Inflammatory macrophage treated with lipopolysaccharide for 4 hours (primary cell): ENCODE results near the gene CPNE8.

Experiments
- DNase-seq: peaks from one replicate; pipeline ENCODE4 v3.0.0-alpha.2; 2020

The CPNE8 gene

DNA sequence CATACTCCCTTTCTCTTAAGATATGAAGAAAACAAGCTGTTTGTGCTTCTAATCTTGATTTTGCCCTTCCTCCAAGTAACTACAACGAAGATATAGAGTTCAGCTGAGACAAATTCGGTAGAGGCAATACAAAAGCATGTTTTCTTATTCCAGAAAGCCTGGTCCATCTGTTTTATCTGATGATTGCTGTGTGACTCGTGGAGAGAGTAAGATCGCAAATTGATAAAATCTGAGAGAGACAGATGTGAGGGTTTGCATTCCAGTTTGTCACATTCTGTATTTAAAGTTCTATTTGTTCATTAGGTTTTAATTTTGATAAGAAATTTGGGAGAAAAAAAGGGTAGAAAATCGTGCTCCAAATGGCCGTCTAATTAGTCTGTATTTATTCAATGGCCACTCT lies 192.1 kb downstream of the CPNE8 start:
- no peak for DNase-seq

DNA sequence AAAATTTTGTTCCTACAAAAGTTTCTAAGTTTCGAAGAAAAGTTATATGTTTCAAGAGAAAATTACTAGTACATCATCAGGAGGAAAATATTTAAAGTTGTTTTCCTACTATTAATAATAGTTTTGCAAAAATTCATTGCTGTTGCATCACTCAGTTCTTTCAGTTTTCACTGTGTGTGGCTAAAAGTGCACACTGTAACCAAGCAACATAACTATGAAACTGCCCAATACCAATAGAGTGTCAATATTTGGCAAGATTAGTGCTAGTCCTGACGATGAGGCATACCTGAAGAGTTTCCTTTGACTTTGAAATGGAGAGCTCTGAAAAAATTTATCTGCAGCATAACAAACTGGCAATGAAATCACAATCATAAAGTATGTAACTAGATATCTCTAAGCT lies 194.3 kb downstream of the CPNE8 start:
- DNase-seq = no peak

DNA sequence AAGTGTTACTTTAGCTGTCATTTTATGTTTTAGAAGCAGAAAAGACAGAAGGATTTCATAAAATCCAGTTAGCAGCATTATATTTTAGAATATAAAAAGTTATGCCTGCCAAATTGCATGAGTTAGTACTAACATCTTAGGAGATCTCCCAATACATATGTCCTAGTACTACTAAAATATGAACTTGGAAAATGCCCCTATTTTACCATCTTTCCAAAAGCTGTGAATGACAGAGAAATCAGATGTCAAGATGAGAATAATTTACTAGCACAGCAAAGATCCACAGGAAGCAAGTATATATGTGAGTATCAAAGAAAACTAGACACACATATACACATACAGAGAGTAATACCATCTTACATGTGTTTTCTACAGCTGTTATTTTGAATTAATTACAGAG lies 196.9 kb downstream of the CPNE8 start:
- DNase-seq = no peak

DNA sequence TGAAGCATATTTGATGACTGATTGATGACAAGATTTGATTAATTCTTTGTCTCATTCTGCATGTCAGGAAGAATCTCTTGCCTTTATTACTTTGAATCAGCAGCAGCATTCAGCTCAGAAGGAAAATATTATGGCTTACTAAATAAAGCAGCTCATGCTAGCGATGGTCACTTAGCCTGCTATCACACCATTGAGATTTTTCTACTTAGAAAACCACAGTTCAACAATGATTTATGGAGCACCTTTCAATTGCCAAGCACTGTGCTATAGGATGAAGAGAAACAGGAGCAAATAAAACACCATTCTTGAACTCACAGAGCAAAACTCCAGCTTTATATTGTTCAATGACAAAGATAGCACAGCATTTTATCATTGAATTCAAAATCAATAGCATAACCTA lies 197.7 kb downstream of the CPNE8 start:
- no peak for DNase-seq

DNA sequence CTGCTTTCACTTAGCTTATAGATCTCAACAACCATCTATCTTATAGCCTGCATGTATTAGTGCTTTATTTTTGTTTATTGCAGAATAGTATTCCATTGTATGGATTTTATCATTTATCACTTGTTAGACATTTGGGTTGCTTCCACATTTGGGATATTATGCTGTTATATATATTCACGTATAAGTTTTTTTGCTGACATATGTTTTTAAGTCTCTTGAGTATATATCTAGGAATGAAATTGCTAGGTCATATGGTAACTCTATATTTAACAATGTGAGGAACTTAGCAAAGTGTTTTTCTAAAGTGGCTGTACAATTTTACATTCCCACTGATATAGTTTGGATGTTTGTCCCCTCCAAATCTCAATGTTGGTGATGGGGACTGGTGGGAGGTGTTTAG lies 208.1 kb downstream of the CPNE8 start:
- DNase-seq = no peak

DNA sequence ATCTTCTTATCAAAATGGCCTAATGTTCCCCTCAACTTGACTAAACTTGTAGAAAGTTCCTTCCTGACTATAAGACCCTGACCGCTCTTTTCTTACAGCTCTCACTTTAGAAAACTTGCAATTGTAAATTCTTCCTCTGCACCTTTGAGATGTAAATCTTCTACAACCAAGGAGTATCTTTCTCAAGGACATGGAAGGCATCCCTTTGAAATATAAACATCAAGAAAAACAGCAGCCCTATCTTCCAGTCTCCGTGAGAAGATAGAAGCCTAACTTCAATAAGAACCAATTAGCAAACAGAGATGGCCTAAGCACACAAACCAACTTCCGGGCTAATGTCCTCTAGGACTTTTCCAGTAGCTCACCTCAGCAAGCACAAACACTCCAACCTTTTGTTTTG lies 210.3 kb downstream of the CPNE8 start:
- no peak for DNase-seq

DNA sequence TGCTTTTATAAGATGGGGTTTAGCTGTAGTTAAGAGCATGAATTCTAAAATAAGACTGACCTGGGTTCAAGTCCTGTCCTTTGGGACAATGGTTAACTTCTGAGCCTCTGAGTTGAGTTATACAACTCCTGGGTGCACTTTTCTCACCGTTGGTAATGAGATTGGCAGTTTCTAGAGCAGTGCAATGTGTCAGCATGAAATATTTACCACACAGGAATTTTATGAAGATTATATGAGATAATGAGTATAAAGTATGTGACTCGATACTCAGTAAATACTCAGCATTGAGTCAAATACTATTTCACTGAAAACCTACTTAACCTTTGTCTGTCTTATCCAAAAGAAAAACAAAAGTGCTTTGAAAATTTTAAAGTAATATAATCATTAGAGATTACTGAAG lies 214.2 kb downstream of the CPNE8 start:
- DNase-seq = no peak

DNA sequence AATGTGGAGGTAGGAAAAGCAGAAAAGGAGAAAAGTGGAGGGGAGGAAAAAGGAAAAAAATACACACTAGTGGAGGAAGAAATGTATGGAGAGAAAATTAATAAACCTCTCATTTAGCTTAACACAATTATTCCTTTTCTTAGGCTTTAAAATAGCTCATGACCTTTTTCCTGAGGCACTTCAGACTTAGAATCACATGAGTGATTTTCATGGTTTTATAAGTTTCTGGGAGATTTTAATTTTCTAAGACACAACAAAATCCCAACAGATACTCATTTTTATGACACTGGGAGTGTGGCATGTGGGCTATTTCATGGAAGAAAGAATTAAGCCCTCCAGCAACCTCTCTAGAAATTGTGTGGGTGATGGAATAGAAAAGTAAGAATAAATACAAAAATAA lies 214.7 kb downstream of the CPNE8 start:
- no peak for DNase-seq

DNA sequence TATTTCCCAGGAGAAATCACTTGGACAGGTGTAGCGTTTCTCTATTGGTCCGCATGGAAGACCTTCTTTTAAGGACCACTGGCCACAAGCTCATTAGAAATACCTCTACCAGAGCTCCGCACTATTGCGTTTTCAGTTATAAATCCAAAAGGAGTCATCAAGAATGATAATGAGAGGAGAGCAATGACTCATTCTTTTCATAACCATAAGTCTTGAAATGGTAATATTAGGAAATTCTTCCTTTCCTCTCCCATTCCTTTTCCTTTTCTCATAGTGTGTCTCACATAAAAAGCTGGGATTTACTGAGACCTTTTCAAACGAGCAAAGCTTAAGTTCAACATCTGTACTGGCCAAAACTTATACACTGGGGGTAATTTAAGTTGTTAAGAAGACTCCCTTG lies 215.7 kb downstream of the CPNE8 start:
- DNase-seq = no peak

DNA sequence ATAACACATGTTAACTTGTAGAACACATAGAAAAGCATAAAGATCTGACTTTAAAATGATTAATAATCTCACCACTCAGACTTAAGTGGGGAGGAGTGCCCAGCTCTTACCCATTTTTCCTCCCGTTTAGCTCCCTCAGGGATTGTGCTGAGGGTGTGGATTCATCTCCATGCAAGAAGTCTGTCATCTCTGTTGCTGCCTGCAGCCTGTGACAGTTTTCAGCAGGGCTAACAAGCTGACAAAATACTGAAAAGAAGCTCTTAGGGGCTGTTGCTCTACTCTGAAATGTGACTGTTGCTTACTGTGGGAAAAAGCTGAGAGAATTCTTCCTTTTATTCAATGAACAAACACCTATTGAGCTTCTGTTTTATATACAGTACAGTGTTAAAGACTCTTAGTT lies 216.2 kb downstream of the CPNE8 start:
- DNase-seq = no peak

DNA sequence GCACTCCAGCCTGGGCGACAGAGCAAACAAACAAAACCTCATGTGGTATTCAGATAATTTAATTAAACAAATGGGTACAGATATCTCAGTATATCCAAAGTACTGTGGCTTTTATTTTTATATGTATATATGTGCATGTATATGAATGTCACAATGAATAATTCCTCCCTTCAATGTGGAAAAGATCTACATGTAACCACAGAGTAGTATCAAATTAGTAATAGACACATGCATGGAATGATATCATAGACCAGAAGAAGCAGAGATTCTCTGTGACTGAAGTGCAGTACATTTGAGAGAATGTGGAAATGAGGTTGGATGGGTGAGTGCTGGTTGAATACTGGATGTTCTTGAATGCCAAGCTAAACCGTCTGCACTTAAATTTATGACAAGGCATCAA lies 222.9 kb downstream of the CPNE8 start:
- no peak for DNase-seq

DNA sequence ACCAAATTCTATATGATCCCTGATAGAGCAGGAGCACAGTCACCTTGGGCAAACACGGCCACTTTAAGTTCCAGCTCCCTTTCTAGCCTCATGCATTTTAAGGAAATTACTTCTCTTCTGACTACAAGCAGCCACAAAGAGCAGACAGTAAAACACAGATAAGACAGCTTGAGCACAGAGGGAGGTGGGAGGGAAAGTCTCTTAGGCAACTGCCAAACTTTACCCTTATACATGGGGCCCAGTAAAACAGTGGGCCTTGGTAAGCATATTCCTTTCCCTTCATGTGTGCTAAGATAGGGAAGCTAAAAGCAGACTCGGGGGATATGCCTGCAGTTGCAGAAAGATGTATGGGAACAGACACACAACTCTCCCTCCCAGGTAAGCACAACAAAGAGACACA lies 235.9 kb downstream of the CPNE8 start:
- no peak for DNase-seq

DNA sequence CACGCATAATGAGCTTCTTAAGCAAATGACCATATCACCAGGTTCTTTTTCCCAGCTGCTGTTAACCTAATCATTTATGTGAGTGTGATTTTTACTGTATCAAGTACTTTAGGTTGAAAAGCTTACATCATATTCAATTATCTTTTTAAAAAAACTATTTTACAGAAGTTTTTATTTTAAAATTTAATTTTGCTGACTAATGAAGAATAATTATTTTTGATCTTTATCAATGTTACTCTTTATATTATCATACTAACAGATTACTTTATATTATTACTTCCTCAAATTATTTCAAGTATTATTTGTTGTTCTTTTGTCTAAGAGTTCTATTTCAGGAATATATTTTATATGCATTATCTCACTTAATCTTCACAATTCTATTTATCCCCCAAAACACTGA lies 236.3 kb downstream of the CPNE8 start:
- no peak for DNase-seq

DNA sequence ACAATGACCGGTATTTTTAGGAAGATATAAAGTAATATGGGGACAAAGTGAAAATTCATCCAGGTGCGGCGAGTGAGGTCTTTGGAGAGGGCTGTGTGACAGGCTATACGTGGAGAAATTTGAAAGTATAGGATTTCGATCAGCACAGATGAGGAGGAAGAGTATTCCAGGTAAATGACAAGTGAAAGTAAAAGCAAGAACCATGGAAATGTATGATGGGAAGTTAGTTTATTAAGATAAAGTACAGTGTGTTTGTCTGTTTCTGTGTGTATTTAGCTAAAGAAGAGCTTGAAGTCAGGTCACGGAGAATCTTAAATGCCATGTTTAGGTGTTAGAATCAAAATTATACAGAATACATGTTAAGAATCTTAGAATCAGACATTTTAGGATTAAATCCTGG lies 239.0 kb downstream of the CPNE8 start:
- no peak for DNase-seq

DNA sequence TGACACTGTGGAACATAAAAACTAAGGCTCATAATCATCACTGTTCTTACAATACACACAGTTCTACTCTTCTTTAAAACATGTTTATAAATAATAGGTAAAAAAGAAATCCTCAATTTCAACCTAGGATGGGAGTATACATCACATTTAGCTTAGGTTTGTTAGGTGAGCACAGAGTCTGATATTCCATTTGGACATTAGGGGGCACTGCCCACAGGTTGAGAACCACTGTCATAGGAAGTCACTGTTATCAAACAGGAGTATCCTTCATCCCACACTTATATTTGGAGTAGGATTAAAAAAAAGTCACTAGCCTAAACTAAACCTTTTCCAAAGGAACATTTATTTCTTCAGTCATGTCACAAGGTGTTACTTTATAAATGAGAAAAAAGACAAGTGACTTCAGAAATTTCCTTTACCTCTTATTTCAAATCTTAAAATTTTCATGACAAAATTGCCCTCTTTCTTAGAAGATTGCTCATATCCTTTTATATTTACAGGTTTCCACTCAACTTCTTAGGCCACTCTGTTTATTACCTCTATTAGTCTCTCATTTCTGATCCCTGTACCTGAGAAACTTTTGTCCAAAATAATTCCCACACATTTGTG lies 240.6 kb downstream of the CPNE8 start:
- DNase-seq = no peak

DNA sequence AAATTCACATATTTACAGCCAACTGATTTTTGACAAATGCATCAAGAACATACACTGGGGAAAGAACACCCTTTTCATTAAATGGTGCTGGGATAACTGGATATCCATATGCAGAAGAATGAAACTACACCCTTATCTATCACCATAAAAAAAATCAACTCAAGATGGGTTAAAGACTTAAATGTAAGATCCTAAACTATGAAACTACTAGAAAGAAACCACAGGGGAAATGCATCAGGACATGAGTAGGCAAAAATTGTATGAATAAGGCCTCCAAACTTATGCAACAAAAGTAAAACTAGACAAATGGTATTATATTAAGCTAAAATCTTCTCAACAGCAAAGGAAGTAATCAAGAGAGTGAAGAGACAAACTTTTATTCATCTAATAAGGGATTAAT lies 242.6 kb downstream of the CPNE8 start:
- peak; percentile 29 for DNase-seq

DNA sequence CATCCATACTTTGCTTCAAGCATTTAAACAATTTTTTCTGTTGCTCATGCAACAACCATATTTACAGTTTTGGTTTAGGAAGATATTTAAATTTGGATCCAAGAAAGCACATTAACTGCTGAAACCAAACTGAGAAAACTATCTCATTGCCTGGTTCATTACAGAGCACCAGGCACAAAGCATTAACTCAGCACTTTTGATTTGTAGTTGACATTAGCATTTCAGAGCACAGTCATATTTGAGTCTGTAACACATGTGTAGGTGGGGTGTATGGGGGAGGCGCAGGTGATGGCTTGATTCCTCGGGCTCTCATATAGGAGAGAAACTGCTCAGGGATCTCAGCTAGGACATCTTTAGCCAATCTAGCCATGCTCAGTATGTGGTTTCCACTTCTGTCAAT lies 251.7 kb downstream of the CPNE8 start:
- DNase-seq = no peak

DNA sequence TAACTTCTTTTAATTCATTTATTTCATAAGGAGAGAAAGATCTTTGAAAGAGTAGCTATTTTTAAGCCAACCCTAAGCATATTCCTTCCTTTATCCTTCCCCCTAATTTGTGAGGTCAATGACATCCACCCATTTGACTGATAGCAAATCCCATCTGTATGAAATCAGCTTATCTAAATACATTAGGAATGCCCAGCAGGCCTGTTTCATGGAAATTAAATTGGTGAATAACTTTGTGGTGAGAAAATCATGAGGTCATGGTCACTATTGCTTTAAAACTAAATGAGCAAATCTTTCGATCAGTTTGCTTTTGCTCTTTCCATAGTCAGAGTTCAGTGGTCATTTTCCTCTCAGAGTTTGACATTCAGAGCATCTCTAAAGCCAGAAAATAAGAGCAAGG lies 256.6 kb downstream of the CPNE8 start:
- DNase-seq = no peak

DNA sequence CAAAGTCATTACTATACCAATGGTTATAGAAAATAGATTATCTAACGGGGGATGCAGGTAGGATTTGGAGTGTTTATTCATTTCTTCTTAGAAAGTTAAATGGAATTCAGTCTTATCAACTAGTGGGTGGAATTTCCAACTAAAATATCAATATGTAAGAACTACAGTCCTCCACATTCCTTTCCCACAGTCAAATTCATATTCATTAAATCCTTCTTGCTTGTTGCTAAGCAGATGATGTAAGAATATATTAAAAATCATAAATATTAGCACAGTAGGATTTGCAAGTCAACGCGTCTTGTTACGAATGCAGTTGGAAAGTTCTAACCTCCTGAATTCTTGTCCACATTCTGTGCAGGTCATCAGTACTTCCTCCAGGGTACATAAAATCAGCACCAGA lies 259.2 kb downstream of the CPNE8 start:
- DNase-seq = no peak

DNA sequence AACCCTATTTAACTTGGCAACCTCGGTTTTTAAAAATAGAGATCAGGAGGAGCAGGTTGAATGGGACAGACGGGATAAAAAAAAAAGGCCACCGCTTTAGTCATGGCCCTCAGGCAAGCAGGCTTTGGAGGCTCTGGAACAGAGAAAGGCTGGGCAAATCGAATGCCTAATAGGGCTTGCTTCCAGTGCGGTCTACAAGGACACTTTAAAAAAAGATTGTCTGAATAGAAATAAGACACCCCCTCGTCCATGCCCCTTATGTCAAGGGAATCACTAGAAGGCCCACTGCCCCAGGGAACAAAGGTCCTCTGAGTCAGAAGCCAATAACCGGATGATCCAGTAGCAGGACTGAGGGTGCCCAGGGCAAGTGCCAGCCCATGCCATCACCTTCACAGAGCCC lies 265.8 kb downstream of the CPNE8 start:
- no peak for DNase-seq

DNA sequence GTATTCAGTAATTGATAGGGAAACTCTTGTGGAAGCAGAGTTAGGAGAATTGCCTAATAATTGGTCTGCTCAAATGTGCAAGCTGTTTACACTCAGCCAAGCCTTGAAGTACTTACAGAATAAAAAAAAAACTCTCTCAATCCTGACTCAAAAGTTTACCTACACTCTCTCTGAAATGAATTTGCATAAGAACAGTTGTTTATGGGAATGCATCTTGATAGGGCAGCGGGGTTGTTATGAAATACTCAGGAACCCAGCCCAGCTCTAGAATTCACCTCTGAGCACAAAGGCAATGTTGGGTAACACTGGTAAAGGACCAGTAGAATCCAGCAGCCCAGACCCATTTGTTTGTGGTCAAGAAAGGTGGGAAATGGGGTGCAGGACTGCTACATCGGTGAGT lies 267.0 kb downstream of the CPNE8 start:
- DNase-seq = no peak

DNA sequence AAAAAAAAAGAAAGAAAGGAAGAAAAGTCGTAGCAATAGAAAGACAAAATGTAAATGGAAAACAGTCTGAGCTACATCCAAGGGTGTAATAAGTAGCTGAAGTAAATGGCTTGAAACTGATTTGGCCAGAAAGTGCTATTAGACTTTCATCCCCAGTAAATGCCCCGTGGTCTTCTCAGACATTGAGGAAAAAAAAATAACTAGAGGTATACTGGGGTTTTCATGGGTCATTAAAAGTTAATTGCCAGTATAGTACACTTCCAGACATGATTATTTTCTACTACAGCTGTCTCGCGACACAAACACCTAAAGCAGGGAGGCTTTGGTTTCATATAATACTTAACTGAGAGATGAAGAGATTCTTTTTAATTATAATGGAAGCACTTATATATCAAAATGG lies 271.9 kb downstream of the CPNE8 start:
- DNase-seq = no peak

DNA sequence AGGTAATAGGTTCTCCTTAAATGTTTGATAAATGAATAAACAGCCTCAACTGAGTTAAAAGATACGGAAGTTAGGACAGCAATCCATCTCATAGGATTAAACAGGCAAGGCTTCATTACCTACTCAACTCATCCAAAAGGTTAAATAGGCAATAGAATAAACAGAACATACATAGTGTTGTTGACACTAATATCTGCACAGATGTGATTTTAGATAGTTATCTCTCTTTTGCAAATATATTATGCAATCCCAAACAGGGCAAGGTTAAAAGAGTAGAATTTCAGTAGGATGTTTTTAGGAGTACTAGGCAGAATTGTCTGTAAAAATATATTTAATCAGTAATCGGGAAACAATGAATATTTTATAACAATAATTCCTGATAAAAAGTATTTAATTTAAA lies 276.3 kb downstream of the CPNE8 start:
- DNase-seq = no peak

DNA sequence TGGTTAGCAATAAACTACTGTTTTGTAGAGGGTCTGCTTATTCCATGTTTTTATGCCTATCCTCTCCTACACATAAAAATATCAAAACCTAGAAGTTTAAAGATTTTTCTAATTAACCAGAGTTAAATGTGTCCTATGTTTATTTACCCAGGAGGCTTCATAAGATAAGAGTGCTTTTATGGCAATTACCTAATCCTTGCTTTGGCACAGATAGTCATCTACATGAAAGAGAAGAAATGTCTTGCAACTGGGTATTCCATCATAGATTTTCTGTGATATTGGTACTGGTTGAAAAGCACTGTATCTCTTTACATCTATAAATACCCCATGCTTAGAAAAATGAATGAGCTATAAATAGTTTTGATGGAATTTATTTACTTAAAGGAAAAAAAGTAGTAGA lies 277.1 kb downstream of the CPNE8 start:
- DNase-seq = no peak

DNA sequence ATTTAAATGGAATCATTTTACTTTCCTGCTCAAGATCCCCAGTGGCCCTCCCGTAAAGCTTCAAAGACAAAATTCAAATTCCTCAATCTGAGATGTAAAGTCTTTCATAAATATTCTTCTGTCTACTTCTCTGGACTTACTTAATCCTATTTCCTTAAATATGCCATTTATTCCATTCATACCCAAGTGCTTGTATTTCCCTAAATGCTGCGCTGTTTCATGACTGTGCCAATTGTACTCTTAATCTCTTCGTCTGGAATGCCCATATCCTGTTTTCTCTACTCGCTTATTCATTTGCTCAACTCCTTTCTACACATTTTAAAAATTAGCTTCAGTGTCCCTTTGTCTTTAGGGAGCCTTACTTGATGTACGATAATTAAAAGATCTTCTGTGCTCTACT lies 280.1 kb downstream of the CPNE8 start:
- no peak for DNase-seq

DNA sequence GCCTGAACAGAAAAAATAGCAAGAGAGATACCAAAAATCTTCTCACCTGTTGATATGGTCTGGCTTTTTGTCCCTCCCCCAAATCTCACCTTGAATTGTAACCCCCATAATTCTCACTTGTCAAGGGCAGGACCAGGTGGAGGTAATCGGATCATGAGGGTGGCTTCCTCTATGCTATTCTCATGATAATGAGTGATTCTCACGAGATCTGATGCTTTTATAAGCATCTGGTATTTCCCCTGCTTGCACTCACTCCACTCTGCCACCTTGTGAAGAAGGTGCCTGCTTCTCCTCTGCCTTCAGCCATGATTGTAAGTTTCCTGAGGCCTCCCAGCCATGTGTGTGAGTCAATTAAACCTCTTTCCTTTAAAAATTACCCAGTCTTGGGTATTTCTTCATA lies 291.2 kb downstream of the CPNE8 start:
- DNase-seq = no peak
